T47D (cell line): Measurements from ENCODE around the gene CTBP2.

Experiments used
- DNase-seq, 2 experiments: peaks; one replicate each; pipeline versions ENCODE4 v3.0.0 to v3.0.0-alpha.2; 2011 to 2012; ENCODE audit warnings: low read depth in 1 of 2, low spot score in 1 of 2
- JUND ChIP-seq: IDR thresholded peaks from 2 replicates; pipeline ENCODE4 v1.6.1; 2012; ENCODE audit warnings: low read depth
- in situ Hi-C: cut with HindIII; loops from 2 replicates; pipeline ENCODE4 v1.10.0; 2016; ENCODE audit warnings: low sequenced_read_pairs, low pct_unique_long_range_greater_than_20kb

The CTBP2 gene

DNA sequence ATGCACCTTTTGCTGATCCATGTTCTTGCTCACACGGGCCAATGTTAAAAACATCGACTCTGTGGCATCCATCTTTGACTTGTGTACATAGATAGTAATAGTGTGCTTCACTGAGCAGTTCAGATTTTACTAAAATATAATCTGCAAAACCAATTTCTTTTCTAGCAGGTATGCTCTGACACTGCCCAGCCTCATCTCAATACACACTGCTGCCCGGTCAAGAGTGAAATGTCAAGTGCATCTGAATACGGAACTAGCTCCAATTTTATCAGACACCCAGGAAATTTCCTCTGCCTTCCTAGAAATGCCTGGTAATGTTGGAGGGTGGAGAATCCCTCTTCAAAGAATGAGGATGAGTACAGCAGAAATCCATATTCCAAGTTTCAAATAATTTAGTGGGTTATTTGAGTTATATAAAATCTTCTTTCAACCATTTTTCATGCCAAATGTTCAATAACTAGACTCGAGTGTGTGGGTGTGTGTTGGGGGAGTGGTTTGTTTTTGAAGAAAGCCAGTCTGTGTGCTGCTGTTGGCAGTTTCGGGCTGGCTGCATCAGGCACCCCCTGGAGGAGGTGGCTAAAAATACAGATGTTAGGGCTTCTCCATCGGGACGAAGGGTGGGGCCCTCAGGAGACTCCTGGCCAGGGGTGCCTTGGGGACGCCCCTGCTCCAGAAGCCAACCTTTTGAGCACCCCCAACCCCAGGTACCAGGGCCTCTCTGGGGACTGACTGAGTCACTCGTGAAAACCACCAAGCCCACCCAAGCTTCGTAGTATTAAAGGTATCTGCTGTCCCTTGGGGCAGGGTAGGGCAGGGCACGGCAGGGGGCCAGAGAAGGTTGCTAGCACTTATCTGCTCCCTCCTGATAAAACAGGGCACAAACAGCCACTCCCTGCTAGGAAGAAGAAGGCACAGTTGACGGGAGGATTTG lies 15.4 kb downstream of the CTBP2 start:
- in situ Hi-C loops = no loop called here
- TF ChIP-seq JUND = no peak
- DNase-seq = peak in 1 of 2 experiments; percentile 43

- in situ Hi-C loops = no loop called here
- TF ChIP-seq JUND = no peak
- DNase-seq = no peak
These were observed 16.2 kb downstream of the CTBP2 start for GRCh38 chr10:125144206-125144605.

- no peak for DNase-seq
- in situ Hi-C loops = no loop called here
- no peak for TF ChIP-seq JUND
These were observed 17.4 kb downstream of the CTBP2 start for GRCh38 chr10:125142946-125143345.

DNA sequence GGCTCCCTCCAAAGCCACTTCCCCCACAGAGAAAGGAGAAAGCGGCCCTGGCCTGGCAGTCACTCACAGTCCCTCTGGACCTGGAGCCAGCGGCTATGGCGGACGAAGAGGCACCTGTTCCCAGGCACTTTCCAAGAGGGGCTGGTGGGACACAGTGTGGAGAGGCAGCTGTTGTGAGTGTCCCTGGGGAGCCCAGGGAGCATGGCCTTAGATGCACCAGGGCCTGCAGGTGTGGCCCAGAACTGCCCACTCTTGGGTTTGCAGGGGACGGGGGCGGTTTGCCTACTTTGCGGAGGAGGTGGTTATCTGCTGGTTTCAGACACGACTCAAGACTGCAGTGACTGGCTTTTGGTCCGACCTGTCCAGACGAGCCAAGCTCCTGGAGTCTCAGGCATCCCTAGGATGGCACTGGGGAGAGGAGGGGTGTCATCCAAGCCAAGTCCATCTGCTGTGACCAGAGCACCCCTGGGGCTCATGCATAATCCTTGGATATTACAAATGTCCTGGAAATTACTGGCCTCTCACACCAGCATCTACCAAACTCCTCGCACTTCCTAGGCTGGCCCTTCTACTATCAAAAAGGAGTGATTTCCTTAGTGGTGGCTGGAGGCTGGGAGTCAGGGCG lies 18.4 kb downstream of the CTBP2 start:
- no peak for DNase-seq
- in situ Hi-C loops = no loop called here
- TF ChIP-seq JUND = no peak

GRCh38 chr10:125141150-125141859 lies 19.1 kb downstream of the CTBP2 start:
- no peak for TF ChIP-seq JUND
- in situ Hi-C loops = no loop called here
- no peak for DNase-seq

GRCh38 chr10:125140151-125140550 lies 20.2 kb downstream of the CTBP2 start:
- TF ChIP-seq JUND = no peak
- DNase-seq = no peak
- in situ Hi-C loops = no loop called here

DNA sequence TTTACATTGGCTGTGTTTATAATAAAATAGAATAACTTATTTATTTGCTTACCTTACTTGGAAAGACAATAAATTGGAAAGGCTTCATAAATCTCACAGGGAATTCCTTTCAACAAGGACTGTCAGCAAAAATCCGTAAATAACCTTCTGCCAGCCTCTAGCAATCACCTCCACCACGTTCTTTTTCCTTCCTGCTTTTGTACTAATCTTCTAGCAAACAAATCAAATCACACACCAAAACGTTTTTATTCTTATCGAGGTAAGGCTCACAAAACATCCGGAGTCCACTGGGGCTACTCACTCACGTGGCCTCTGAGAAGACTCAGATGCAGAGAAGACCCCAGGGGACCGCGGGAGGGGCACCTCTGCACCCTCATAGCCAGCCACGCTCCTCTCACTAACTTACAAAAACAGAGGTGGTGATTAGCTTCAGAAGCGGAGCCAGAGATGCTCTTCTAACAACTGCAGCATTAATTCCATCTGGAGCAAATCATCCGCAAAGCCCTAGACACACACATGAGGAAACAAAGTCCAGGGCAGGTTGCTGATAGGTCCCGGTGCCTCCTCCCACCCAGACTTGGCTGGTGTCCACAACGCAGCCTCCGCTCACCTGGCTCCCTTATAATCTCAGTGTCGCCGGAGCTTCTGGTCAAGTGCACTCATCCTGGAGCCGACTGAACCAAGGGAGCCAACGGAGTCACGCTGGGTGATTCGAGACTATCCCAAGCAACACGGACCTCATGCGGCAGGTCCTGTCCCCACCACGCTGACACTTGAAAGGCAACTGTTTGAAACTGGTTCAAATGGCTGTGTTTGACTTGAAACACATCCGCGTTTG lies 22.5 kb downstream of the CTBP2 start:
- in situ Hi-C loops = no loop called here
- no peak for DNase-seq
- TF ChIP-seq JUND = no peak

- DNase-seq = no peak
- no peak for TF ChIP-seq JUND
- in situ Hi-C loops = no loop called here
These were observed 24.3 kb downstream of the CTBP2 start for GRCh38 chr10:125136087-125136486.

GRCh38 chr10:125135771-125136035 lies 24.7 kb downstream of the CTBP2 start:
- no peak for TF ChIP-seq JUND
- no peak for DNase-seq
- in situ Hi-C loops = no loop called here

DNA sequence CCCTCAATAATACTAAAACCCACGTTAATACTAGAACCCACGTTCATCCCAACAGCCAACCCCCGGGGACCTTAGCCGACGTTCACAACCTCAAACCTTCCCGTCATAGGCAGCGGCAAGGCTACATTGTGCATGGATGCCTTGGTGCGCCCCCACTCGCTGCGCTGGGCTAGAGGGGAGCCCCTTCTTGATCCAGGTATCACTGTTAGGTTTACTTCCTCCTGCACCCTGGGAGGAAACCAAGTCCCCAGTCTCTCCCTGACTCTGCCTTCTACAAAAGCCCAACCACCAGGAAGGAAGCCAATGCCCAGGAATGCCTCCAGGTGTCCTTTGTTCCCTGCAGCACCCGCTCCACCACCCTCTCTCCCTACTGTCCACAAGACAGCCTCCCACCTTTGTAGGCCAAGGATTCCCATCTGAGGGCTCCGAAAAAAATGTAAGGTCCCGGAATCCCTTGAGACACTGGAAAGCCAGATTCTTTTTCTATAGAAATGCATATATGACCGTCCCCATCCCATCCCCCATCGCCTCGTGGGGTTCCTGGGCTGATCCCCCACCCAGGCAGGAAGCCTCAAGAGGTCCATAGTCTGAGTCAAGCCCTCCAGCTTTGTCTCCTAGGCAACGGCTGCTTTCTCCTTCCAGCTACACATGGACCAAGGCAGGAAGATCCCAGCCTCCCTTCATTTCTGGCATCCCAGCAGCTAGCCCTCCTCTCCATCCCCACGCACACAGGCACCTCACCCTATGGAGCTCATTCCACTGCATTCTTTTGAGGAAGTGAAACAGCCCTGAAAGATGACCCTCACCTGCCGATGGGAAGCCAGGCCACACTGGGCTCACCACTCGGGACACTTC lies 25.2 kb downstream of the CTBP2 start:
- DNase-seq = no peak
- in situ Hi-C loops = no loop called here
- no peak for TF ChIP-seq JUND

- DNase-seq = no peak
- in situ Hi-C loops = no loop called here
- TF ChIP-seq JUND = no peak
These were observed 25.9 kb downstream of the CTBP2 start for GRCh38 chr10:125134483-125134848.
